Osteocyte (in vitro differentiated cells): ENCODE data around the gene DUSP18. TPM values are rescaled to one million over a fixed set of nuclear protein-coding genes. Genes with fewer than 3 reads are reported as not detected.

Experiments
- DNase-seq: peaks from one replicate; pipeline ENCODE4 v3.0.0; 2021; ENCODE audit warnings: mixed read lengths; ENCODE audit not compliant: unreplicated experiment; ENCODE audit errors: extremely low spot score
- H3K27ac Mint-ChIP-seq: one replicate; pipeline ENCODE4 v1.8.0; 2021; ENCODE audit warnings: mild to moderate bottlenecking, mixed read lengths; ENCODE audit not compliant: unreplicated experiment
- H3K27me3 Mint-ChIP-seq: one replicate; pipeline ENCODE4 v1.8.0; 2021; ENCODE audit warnings: mixed read lengths; ENCODE audit not compliant: unreplicated experiment
- H3K36me3 Mint-ChIP-seq: one replicate; pipeline ENCODE4 v1.8.0; 2021; ENCODE audit warnings: mixed read lengths; ENCODE audit not compliant: unreplicated experiment
- H3K4me1 Mint-ChIP-seq: one replicate; pipeline ENCODE4 v1.8.0; 2021; ENCODE audit warnings: mixed read lengths; ENCODE audit not compliant: unreplicated experiment
- H3K4me3 Mint-ChIP-seq: one replicate; pipeline ENCODE4 v1.8.0; 2021; ENCODE audit warnings: mild to moderate bottlenecking, moderate library complexity, mixed read lengths; ENCODE audit not compliant: unreplicated experiment
- H3K9me3 Mint-ChIP-seq: one replicate; pipeline ENCODE4 v1.8.0; 2021; ENCODE audit warnings: mixed read lengths; ENCODE audit not compliant: unreplicated experiment
- total RNA-seq: library from RNA; stranded (reverse); gene quantifications from 2 replicates; pipeline ENCODE4 v1.2.1, GENCODE V29; 2021
- TF ChIP-seq, protein P1 (sequence below): fragments of 200-600 bp; sonication (generic); IDR thresholded peaks from 2 replicates; pipeline ENCODE4 v1.5.0; 2021; ENCODE audit warnings: antibody characterized with exemption, mild to moderate bottlenecking, moderate library complexity

Gene DUSP18
- total RNA-seq, 1 donor from 2014 or later, result 10.7 TPM

DNA sequence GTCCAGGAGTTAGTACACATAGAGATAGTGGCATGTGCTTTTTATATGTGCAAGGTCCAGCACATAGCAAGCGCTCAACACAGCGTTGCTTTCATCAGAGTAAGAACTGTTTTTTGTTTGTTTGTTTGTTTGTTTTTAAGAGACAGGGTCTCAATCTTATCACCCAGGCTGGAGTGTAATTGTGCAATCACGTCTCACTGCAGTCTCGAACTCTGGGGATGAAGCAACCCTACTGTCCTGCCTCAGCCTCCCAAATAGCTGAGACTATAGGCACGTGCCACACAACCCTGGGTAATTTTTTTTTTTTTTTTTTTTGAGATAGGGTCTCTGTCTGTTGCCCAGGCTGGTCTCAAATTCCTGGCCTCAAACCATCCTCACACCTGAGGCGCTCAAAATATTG, 49.9 kb downstream of the DUSP18 start:
- Mint-ChIP-seq H3K9me3 (no peaks in the 10 kb centered on the region), H3K4me1 (no peaks in the 10 kb centered on the region), H3K27ac (no peak overlapping the region), H3K36me3 (peaks cover 27% of the 10 kb centered on the region), H3K4me3 (no peak overlapping the region), H3K27me3 (no peaks in the 10 kb centered on the region)
- no peak for DNase-seq
- TF ChIP-seq, protein P1, sequence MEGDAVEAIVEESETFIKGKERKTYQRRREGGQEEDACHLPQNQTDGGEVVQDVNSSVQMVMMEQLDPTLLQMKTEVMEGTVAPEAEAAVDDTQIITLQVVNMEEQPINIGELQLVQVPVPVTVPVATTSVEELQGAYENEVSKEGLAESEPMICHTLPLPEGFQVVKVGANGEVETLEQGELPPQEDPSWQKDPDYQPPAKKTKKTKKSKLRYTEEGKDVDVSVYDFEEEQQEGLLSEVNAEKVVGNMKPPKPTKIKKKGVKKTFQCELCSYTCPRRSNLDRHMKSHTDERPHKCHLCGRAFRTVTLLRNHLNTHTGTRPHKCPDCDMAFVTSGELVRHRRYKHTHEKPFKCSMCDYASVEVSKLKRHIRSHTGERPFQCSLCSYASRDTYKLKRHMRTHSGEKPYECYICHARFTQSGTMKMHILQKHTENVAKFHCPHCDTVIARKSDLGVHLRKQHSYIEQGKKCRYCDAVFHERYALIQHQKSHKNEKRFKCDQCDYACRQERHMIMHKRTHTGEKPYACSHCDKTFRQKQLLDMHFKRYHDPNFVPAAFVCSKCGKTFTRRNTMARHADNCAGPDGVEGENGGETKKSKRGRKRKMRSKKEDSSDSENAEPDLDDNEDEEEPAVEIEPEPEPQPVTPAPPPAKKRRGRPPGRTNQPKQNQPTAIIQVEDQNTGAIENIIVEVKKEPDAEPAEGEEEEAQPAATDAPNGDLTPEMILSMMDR, result no peak

- Mint-ChIP-seq H3K27me3 (no peaks in the 10 kb centered on the region), H3K4me3 (no peak overlapping the region), H3K36me3 (peaks cover 29% of the 10 kb centered on the region), H3K27ac (no peak overlapping the region), H3K4me1 (no peaks in the 10 kb centered on the region), H3K9me3 (no peaks in the 10 kb centered on the region)
- DNase-seq, result no peak
- TF ChIP-seq, protein P1, result no peak
Observed at GRCh38 chr22:30615543-30615954, 52.1 kb downstream of the DUSP18 start.

DNA sequence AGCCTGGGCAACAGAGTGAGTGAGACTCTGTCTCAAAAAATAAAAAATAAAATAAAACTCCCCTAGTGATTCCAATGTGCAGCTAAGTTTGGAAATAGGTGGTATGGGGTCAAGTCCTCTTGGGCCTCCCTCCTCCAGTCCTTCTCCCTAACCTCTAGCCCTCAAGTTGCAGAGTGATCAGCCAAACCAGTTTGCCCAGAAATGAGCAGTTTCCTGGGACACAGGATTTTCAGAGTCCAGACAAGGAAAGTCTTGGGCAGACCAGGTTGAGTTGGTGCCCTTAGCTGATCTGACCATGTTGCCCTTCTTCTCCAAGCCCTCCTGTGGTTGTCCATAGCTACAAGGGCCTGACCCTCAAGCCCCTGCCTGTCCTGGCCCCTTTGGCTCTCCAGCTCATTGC, 52.8 kb downstream of the DUSP18 start:
- TF ChIP-seq, protein P1, result no peak
- H3K4me1 Mint-ChIP-seq, result peaks cover 5% of the 10 kb centered on the region
- no peaks in the 10 kb centered on the region for H3K27me3 Mint-ChIP-seq
- H3K9me3 Mint-ChIP-seq, result no peaks in the 10 kb centered on the region
- no peak overlapping the region for H3K27ac Mint-ChIP-seq
- no peak for DNase-seq
- H3K4me3 Mint-ChIP-seq, result no peak overlapping the region
- peaks cover 32% of the 10 kb centered on the region for H3K36me3 Mint-ChIP-seq

DNA sequence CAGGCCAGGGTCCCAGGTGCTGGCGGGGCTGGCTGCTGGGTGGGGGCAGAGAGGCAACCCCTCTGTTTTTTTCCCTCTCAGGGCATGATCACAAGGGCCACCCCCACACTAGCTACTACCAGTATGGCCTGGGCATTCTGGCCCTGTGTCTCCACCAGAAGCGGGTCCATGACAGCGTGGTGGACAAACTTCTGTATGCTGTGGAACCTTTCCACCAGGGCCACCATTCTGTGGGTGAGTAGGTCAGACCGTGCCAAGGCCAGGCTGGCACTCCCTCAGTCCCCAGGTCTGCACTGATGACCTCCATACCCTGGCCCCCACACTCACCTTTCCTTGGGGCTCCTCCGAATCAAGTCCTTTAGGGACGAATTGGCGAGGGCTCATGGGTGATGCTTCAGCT, 53.4 kb downstream of the DUSP18 start:
- no peak overlapping the region for H3K27ac Mint-ChIP-seq
- H3K9me3 Mint-ChIP-seq, result no peaks in the 10 kb centered on the region
- H3K27me3 Mint-ChIP-seq, result no peaks in the 10 kb centered on the region
- TF ChIP-seq, protein P1, result no peak
- H3K4me1 Mint-ChIP-seq, result peaks cover 11% of the 10 kb centered on the region
- no peak overlapping the region for H3K4me3 Mint-ChIP-seq
- DNase-seq, result no peak
- H3K36me3 Mint-ChIP-seq, result peaks cover 32% of the 10 kb centered on the region

GRCh38 chr22:30612789-30613188, 54.9 kb downstream of the DUSP18 start:
- DNase-seq, result no peak
- Mint-ChIP-seq H3K4me3 (no peak overlapping the region), H3K36me3 (peaks cover 32% of the 10 kb centered on the region), H3K4me1 (peaks cover 25% of the 10 kb centered on the region), H3K27me3 (no peaks in the 10 kb centered on the region), H3K27ac (no peak overlapping the region), H3K9me3 (no peaks in the 10 kb centered on the region)
- TF ChIP-seq, protein P1, result no peak

Other genes with a start within 250 kb of the DUSP18 start
- 8.4 and 10.5 TPM in 2 replicates for gene MTFP1, start 242.1 kb downstream of the DUSP18 start, total RNA-seq
- gene SEC14L3, start 195.9 kb downstream of the DUSP18 start, total RNA-seq, result not detected in 2 replicates
- gene SEC14L4, start 162.2 kb downstream of the DUSP18 start, total RNA-seq, result not detected in 2 replicates
- gene SEC14L6, start 121.1 kb downstream of the DUSP18 start, total RNA-seq, result 0.54 and 0.78 TPM in 2 replicates
- gene GAL3ST1, start 93.2 kb downstream of the DUSP18 start, total RNA-seq, result 0.21 and 0.46 TPM in 2 replicates
- gene PES1, start 76.0 kb downstream of the DUSP18 start, total RNA-seq, result 71.6 and 73.5 TPM in 2 replicates
- 57.7 and 58.1 TPM in 2 replicates for gene TCN2, start 60.7 kb downstream of the DUSP18 start, total RNA-seq
- gene SLC35E4, start 32.1 kb downstream of the DUSP18 start, total RNA-seq, result 9.4 and 10.2 TPM in 2 replicates
- 3.8 and 4.2 TPM in 2 replicates for gene OSBP2, start 27.0 kb upstream of the DUSP18 start, total RNA-seq